Tibial artery (tissue), 4 donors: Measurements from ENCODE around the gene SEPTIN6.
A peak's percentile ranks its signal among the peaks of the same experiment; 100 is the strongest.

Experiments used
- DNase-seq, 2 donors: peaks; one replicate each; pipeline ENCODE4 v3.0.0-alpha.2; 2019
- H3K27ac ChIP-seq, 2 donors: fragments of 200-600 bp; sonication (generic) in 1 of 2; 1 replicate in 1 of 2; 2 replicates in 1 of 2; pipeline ENCODE4 v1.5.1; 2018 to 2019; ENCODE audit warnings: mild to moderate bottlenecking in 1 of 2
- H3K27me3 ChIP-seq, 2 donors: fragments of 200-600 bp; sonication (generic) in 1 of 2; one replicate each; pipeline versions ENCODE4 v1.5.1 to v1.6.0; 2016 to 2019
- H3K36me3 ChIP-seq, 3 donors: fragments of 200-600 bp; sonication (generic) in 2 of 3; one replicate each; pipeline ENCODE4 v1.5.1; 2016 to 2019; ENCODE audit warnings: mild to moderate bottlenecking in 2 of 3
- H3K4me1 ChIP-seq, 4 donors: fragments of 200-600 bp; sonication (generic) in 2 of 4; 1 replicate in 3 of 4; 2 replicates in 1 of 4; pipeline ENCODE4 v1.5.1; 2016 to 2019
- H3K4me3 ChIP-seq, 2 donors: fragments of 200-600 bp; sonication (generic) in 1 of 2; 1 replicate in 1 of 2; 2 replicates in 1 of 2; pipeline ENCODE4 v1.5.1; 2018 to 2019; ENCODE audit warnings: mild to moderate bottlenecking in 2 of 2
- H3K9me3 ChIP-seq, 3 donors: fragments of 200-600 bp; sonication (generic) in 1 of 3; one replicate each; pipeline ENCODE4 v1.5.1; 2016 to 2019
- intact Hi-C: fragments of 100-400 bp; cut with DNase I; formaldehyde crosslinking; loops from one replicate; pipeline ENCODE4 v1.15.0; 2023; ENCODE audit warnings: low total_unique reads
- TF ChIP-seq, protein P1 (sequence below), 2 experiments: fragments of 200-600 bp in 1 of 2; fragments of 450-650 bp in 1 of 2; IDR thresholded peaks; one replicate each; pipeline ENCODE4 v1.5.1; 2017 to 2019; ENCODE audit warnings: antibody characterized with exemption in 2 of 2, mild to moderate bottlenecking in 1 of 2, moderate library complexity in 1 of 2

The SEPTIN6 gene

GRCh38 chrX:119729408-119730201 is 36.6 kb upstream of the SEPTIN6 start:
- intact Hi-C loops = loop anchor here (5.0 kb wide), 1 partner anchor 112 kb away; no protein-coding TSS in a partner anchor
- Histone ChIP-seq H3K27me3 (no peaks in the 10 kb centered on the region), H3K27ac (no peak overlapping the region), H3K9me3 (no peaks in the 10 kb centered on the region), H3K36me3 (no peaks in the 10 kb centered on the region), H3K4me1 (peaks cover 0 to 2% (median under 1%) of the 10 kb centered on the region in 4 donors), H3K4me3 (no peak overlapping the region)
- DNase-seq = peak in 1 of 2 donors; percentile 28
- TF ChIP-seq, protein P1, sequence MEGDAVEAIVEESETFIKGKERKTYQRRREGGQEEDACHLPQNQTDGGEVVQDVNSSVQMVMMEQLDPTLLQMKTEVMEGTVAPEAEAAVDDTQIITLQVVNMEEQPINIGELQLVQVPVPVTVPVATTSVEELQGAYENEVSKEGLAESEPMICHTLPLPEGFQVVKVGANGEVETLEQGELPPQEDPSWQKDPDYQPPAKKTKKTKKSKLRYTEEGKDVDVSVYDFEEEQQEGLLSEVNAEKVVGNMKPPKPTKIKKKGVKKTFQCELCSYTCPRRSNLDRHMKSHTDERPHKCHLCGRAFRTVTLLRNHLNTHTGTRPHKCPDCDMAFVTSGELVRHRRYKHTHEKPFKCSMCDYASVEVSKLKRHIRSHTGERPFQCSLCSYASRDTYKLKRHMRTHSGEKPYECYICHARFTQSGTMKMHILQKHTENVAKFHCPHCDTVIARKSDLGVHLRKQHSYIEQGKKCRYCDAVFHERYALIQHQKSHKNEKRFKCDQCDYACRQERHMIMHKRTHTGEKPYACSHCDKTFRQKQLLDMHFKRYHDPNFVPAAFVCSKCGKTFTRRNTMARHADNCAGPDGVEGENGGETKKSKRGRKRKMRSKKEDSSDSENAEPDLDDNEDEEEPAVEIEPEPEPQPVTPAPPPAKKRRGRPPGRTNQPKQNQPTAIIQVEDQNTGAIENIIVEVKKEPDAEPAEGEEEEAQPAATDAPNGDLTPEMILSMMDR (IDR thresholded peaks at IDR 0.05) = peak; percentile 37 to 42

GRCh38 chrX:119728487-119728886 is 35.5 kb upstream of the SEPTIN6 start:
- no peak overlapping the region for H3K4me3 ChIP-seq
- H3K4me1 ChIP-seq = no peaks in the 10 kb centered on the region
- H3K36me3 ChIP-seq = no peaks in the 10 kb centered on the region
- TF ChIP-seq, protein P1 (IDR thresholded peaks at IDR 0.05) = no peak
- H3K27me3 ChIP-seq = no peaks in the 10 kb centered on the region
- H3K9me3 ChIP-seq = no peaks in the 10 kb centered on the region
- DNase-seq = no peak
- intact Hi-C loops = no loop called here
- no peak overlapping the region for H3K27ac ChIP-seq

GRCh38 chrX:119726900-119727555 is 34.1 kb upstream of the SEPTIN6 start:
- no peaks in the 10 kb centered on the region for H3K9me3 ChIP-seq
- no peak overlapping the region for H3K4me3 ChIP-seq
- intact Hi-C loops = no loop called here
- H3K4me1 ChIP-seq = no peaks in the 10 kb centered on the region
- DNase-seq = no peak
- no peaks in the 10 kb centered on the region for H3K27me3 ChIP-seq
- TF ChIP-seq, protein P1 (IDR thresholded peaks at IDR 0.05) = no peak
- no peak overlapping the region for H3K27ac ChIP-seq
- no peaks in the 10 kb centered on the region for H3K36me3 ChIP-seq

DNA sequence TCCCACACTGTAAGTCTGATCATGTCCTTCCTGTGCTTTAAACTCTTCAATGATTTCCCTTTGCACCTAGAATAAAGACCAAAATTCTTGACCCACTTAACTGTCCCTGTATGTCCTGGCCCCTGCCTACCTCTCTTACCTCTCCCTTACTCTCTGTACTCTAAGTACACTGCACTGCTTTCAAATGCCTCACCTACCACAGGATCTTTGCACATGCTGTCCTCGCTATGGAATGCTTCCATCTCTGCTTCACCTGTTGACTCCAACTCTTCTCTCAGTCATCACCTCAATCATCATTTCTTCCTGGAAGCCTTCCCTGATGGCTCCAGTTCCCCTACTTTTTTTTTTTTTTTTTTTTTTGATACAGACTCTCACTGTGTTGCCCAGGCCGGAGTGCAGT is 29.0 kb upstream of the SEPTIN6 start:
- Histone ChIP-seq H3K4me3 (no peak overlapping the region), H3K9me3 (no peaks in the 10 kb centered on the region), H3K4me1 (no peaks in the 10 kb centered on the region), H3K36me3 (no peaks in the 10 kb centered on the region), H3K27me3 (no peaks in the 10 kb centered on the region), H3K27ac (no peak overlapping the region)
- DNase-seq = no peak
- intact Hi-C loops = no loop called here
- TF ChIP-seq, protein P1 (IDR thresholded peaks at IDR 0.05) = no peak

DNA sequence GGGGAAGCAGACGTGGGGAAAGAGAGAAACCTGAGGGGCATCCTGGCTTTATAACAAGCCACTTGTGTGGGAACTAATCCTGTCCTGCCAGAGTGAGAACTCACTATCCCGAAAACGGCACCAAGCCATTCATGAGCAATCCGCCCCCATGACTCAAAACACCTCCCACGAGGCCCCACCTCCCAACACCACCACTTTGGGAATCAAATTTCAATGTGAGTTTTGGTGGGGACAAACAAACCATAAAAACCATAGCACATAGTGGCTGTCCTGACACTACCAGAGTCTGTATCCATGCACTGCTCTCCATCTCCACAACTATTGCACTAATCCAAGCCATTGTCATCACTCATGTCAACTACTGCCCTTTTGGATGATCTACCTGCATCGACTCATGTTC is 28.5 kb upstream of the SEPTIN6 start:
- intact Hi-C loops = no loop called here
- DNase-seq = no peak
- Histone ChIP-seq H3K27ac (no peak overlapping the region), H3K4me1 (no peaks in the 10 kb centered on the region), H3K36me3 (no peaks in the 10 kb centered on the region), H3K9me3 (no peaks in the 10 kb centered on the region), H3K27me3 (no peaks in the 10 kb centered on the region), H3K4me3 (no peak overlapping the region)
- TF ChIP-seq, protein P1 (IDR thresholded peaks at IDR 0.05) = no peak
